Kasumi-1 (cell line): ENCODE results near the gene VIT.

Source experiments
- DNase-seq, 2 experiments: peaks; one replicate each; lab custom pipeline; 2025; lab: John Stamatoyannopoulos, UW

VIT gene

GRCh38 chr2:36770542-36771287 is 74.2 kb downstream of the VIT start:
- DNase-seq = peak; percentile 58 to 65

- DNase-seq = no peak
Measured at GRCh38 chr2:36771671-36772070, 75.2 kb downstream of the VIT start.

- no peak for DNase-seq
Measured at GRCh38 chr2:36773947-36774346, 77.4 kb downstream of the VIT start.

- DNase-seq = no peak
Measured at GRCh38 chr2:36775261-36775660, 78.8 kb downstream of the VIT start.

GRCh38 chr2:36775806-36776205 is 79.3 kb downstream of the VIT start:
- DNase-seq = no peak

GRCh38 chr2:36777272-36777671 is 80.8 kb downstream of the VIT start:
- DNase-seq = no peak

GRCh38 chr2:36777788-36778187 is 81.3 kb downstream of the VIT start:
- DNase-seq = no peak

- DNase-seq = no peak
Measured at GRCh38 chr2:36779462-36779861, 83.0 kb downstream of the VIT start.

- peak; percentile 67 to 79 for DNase-seq
Measured at GRCh38 chr2:36780231-36780839, 83.8 kb downstream of the VIT start.

- DNase-seq = peak in 1 of 2 experiments; percentile 38
Measured at GRCh38 chr2:36781907-36782720, 85.6 kb downstream of the VIT start.

- DNase-seq = no peak
Measured at GRCh38 chr2:36783246-36783645, 86.7 kb downstream of the VIT start.

- peak; percentile 66 to 67 for DNase-seq
Measured at GRCh38 chr2:36785179-36785795, 88.8 kb downstream of the VIT start.

- DNase-seq = peak; percentile 27 to 48
Measured at GRCh38 chr2:36789181-36789804, 92.8 kb downstream of the VIT start.

GRCh38 chr2:36792951-36793350 is 96.4 kb downstream of the VIT start:
- no peak for DNase-seq

- no peak for DNase-seq
Measured at GRCh38 chr2:36797324-36798070, 101.0 kb downstream of the VIT start.

- DNase-seq = no peak
Measured at GRCh38 chr2:36798724-36799123, 102.2 kb downstream of the VIT start.

GRCh38 chr2:36800381-36800780 is 103.9 kb downstream of the VIT start:
- DNase-seq = no peak

GRCh38 chr2:36801088-36801487 is 104.6 kb downstream of the VIT start:
- DNase-seq = no peak

- no peak for DNase-seq
Measured at GRCh38 chr2:36802952-36803351, 106.4 kb downstream of the VIT start.

GRCh38 chr2:36805635-36806224 is 109.2 kb downstream of the VIT start:
- no peak for DNase-seq
